Tibial nerve (tissue), 4 donors: ENCODE measurements around the gene ZNF454. TPM values are rescaled to one million over a fixed set of nuclear protein-coding genes. Genes with fewer than 3 reads are reported as not detected.

ENCODE experiments used
- DNase-seq, 2 donors: peaks; one replicate each; pipeline ENCODE4 v3.0.0-alpha.2; 2019; ENCODE audit warnings: low spot score in 2 of 2
- H3K27ac ChIP-seq, 4 donors: fragments of 200-600 bp; sonication (generic) in 3 of 4; one replicate each; pipeline ENCODE4 v1.5.1; 2017 to 2019; ENCODE audit warnings: mild to moderate bottlenecking in 1 of 4
- H3K27me3 ChIP-seq, 2 donors: fragments of 200-600 bp; sonication (generic) in 1 of 2; one replicate each; pipeline versions ENCODE4 v1.5.1 to v1.6.0; 2017 to 2019
- H3K36me3 ChIP-seq, 3 donors: fragments of 200-600 bp; sonication (generic); one replicate each; pipeline ENCODE4 v1.5.1; 2018 to 2019
- H3K4me1 ChIP-seq, 4 donors: fragments of 200-600 bp; sonication (generic) in 3 of 4; one replicate each; pipeline ENCODE4 v1.5.1; 2017 to 2019
- H3K4me3 ChIP-seq, 4 donors: fragments of 200-600 bp; sonication (generic) in 3 of 4; one replicate each; pipeline ENCODE4 v1.5.1; 2017 to 2019; ENCODE audit warnings: mild to moderate bottlenecking in 1 of 4, moderate library complexity in 1 of 4
- H3K9me3 ChIP-seq, 4 donors: fragments of 200-600 bp; sonication (generic) in 3 of 4; one replicate each; pipeline ENCODE4 v1.5.1; 2017 to 2019
- EP300 ChIP-seq, 2 donors: sonication (generic); formaldehyde crosslinking; IDR thresholded peaks; one replicate each; pipeline ENCODE4 v1.6.1; 2017; ENCODE audit warnings: antibody characterized with exemption in 2 of 2, mild to moderate bottlenecking in 1 of 2
- POLR2A ChIP-seq, 2 donors: fragments of 450-650 bp; IDR thresholded peaks; one replicate each; pipeline ENCODE4 v1.6.1; 2017; ENCODE audit warnings: antibody characterized with exemption in 2 of 2, mild to moderate bottlenecking in 2 of 2, moderate library complexity in 2 of 2
- WGBS, 2 donors: methylation state at CpG; one replicate each; pipeline ENCODE4 v1.1.5; 2018; 5-methylcytosine and 5-hydroxymethylcytosine counted together
- total RNA-seq, 4 donors: library from RNA; depleted of rRNA; stranded (reverse); fragments of >200 nt; gene quantifications; one replicate each; pipeline ENCODE4 v1.1.0, GENCODE V29; 2016
- TF ChIP-seq, protein P1 (sequence below), 5 experiments: fragments of 200-600 bp in 3 of 5; fragments of 450-650 bp in 2 of 5; sonication (generic) in 3 of 5; IDR thresholded peaks; one replicate each; pipeline ENCODE4 v1.5.1; 2016 to 2019; ENCODE audit warnings: antibody characterized with exemption in 5 of 5, mild to moderate bottlenecking in 3 of 5, moderate library complexity in 2 of 5

The ZNF454 gene
- total RNA-seq, 4 donors from 2014 or later: 3.1 to 7.5 (median 4.9) TPM

DNA sequence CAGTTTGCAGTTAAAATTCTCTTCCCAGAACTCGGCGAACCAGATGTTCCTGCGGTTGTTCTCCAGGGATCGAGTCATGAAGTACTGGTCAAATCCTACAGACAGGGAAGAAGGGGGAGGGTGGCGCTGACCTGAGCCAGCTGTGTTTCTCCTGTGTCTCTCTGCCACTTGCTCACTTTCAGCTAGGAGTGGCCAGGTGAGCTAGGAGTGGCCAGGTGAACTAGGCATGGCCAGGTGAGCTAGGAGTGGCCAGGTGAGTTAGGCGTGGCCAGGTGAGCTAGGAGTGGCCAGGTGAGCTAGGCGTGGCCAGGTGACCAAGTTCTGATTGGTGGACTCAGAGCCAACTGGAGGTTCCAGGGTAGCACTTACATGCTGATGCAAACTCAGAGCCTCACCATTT, 48.3 kb downstream of the ZNF454 start:
- Histone ChIP-seq H3K9me3 (peaks cover 0 to 98% (median 14%) of the 10 kb centered on the region in 4 donors), H3K4me1 (no peaks in the 10 kb centered on the region), H3K27ac (no peak overlapping the region), H3K36me3 (peaks cover 0 to 34% (median 0%) of the 10 kb centered on the region in 3 donors), H3K27me3 (peaks cover 0 to 5% of the 10 kb centered on the region in 2 donors), H3K4me3 (no peak overlapping the region)
- 91 to 94% methylated on average over 7 of the region's 7 CpGs for WGBS, 2 donors
- TF ChIP-seq POLR2A (IDR thresholded peaks at IDR 0.05) (no peak), EP300 (IDR thresholded peaks at IDR 0.05) (no peak)
- TF ChIP-seq, protein P1, sequence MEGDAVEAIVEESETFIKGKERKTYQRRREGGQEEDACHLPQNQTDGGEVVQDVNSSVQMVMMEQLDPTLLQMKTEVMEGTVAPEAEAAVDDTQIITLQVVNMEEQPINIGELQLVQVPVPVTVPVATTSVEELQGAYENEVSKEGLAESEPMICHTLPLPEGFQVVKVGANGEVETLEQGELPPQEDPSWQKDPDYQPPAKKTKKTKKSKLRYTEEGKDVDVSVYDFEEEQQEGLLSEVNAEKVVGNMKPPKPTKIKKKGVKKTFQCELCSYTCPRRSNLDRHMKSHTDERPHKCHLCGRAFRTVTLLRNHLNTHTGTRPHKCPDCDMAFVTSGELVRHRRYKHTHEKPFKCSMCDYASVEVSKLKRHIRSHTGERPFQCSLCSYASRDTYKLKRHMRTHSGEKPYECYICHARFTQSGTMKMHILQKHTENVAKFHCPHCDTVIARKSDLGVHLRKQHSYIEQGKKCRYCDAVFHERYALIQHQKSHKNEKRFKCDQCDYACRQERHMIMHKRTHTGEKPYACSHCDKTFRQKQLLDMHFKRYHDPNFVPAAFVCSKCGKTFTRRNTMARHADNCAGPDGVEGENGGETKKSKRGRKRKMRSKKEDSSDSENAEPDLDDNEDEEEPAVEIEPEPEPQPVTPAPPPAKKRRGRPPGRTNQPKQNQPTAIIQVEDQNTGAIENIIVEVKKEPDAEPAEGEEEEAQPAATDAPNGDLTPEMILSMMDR (IDR thresholded peaks at IDR 0.05): no peak
- no peak for DNase-seq

DNA sequence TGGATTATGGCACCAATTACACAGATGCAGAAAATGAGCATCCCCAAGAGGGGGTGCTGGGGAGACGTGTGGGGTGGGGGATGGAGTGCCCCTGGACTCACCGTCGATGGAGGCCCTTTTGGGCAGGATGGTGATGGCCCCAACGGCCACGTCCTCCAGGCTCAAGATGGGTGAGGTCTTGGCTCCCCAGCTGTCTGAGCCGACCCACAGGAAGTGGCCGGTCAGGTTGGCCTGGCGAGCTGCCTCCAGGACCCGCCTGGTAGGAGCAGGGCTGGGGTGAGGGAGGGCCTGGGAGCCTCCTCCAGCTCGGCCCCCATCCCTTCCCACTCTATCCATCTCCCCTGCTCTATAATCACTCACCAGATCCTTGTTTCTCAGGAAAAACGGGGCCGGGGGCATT, 49.5 kb downstream of the ZNF454 start:
- TF ChIP-seq POLR2A (IDR thresholded peaks at IDR 0.05): no peak
- TF ChIP-seq, protein P1 (IDR thresholded peaks at IDR 0.05): no peak
- no peak for TF ChIP-seq EP300 (IDR thresholded peaks at IDR 0.05)
- Histone ChIP-seq H3K9me3 (peaks cover 0 to 99% (median 10%) of the 10 kb centered on the region in 4 donors), H3K27me3 (peaks cover 0 to 12% of the 10 kb centered on the region in 2 donors), H3K36me3 (peaks cover 0 to 34% (median 0%) of the 10 kb centered on the region in 3 donors), H3K4me3 (no peak overlapping the region), H3K27ac (no peak overlapping the region), H3K4me1 (peaks cover 0 to 6% (median 0%) of the 10 kb centered on the region in 4 donors)
- DNase-seq: no peak
- 88 to 90% methylated on average over 9 to 12 of the region's 12 CpGs for WGBS, 2 donors

DNA sequence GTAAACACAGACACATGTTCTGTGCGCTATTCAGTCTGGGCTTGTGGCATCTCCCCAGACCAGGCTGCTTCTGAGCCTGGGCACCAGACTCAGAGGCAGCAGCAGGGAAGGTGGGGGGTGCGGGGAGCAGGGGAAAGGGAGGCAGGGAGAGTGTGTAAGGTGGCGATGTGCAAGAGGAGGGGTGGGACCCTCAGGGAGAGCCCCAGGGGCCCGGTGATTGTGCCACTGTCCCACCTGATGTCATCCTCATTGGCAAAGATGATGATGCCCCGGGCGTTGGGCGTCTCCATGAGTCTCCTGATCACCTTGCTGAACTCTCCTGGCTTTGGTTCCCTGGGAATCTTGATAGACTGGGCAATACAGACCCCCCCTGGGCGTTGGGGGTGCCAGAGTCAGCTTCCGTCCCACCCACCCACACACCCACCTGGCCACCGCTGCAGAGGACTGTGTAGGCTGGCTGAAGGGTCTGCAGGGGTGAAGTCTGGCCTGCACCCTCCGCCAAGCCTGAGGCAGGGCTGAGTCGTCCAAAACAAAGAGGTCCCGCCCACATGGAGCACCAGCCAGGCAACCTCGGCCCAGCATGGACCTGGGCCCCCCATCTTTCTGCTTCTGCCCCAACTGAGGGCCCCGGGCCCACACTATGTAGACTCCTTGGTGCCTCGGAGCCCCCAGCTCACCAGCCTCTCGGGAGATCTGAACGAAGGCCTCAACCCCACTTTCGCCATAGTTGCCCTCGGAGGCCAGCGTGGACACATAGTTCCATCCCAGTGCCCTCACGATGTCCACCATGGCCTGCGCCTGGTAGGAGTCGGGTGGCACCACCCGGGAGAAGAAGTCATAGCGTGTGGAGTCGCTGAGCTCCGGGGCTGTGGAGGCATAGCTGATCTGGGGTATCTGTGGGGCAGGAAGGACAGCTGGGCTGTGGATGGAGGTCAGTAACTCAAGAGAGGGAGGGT, 50.5 kb downstream of the ZNF454 start:
- TF ChIP-seq EP300 (IDR thresholded peaks at IDR 0.05) (no peak), POLR2A (IDR thresholded peaks at IDR 0.05) (no peak)
- TF ChIP-seq, protein P1 (IDR thresholded peaks at IDR 0.05): no peak
- 88 to 89% methylated on average over 24 to 26 of the region's 28 CpGs for WGBS, 2 donors
- Histone ChIP-seq H3K27ac (no peak overlapping the region), H3K4me1 (peaks cover 0 to 6% (median 0%) of the 10 kb centered on the region in 4 donors), H3K27me3 (peaks cover 0 to 22% of the 10 kb centered on the region in 2 donors), H3K9me3 (peaks cover 0 to 97% (median 8%) of the 10 kb centered on the region in 4 donors), H3K36me3 (peaks cover 0 to 26% (median 0%) of the 10 kb centered on the region in 3 donors), H3K4me3 (no peak overlapping the region)
- no peak for DNase-seq

DNA sequence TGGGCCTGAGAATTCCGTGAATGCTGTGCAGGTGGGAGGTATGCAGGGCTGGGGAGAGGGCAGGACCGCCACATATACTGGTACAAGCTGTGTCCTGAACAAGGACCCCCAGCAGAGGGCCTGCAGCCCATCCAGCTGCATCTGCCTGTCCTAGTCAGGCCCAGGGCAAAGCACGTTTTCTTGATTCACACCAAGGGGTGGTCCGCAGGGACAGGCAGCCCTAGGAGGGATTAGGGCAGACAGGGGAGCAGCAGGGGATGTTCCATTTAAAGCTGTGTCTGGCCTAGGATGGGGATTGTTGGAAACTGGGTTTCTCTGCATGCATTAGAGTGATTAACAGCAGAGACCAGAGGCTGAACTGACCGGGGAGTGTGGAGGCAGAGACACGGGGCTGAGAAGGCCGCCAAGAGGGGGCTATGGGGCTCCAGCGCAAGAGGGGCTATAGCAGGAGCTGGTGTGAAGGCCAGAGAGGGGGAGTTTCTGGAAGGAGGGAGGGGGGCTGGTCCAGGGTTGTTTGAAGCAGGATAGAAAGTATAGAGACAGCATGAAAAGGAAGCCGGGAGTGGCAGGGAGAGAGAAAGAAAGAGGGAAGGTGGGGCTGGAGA, 51.4 kb downstream of the ZNF454 start:
- Histone ChIP-seq H3K36me3 (peaks cover 0 to 20% (median 0%) of the 10 kb centered on the region in 3 donors), H3K27ac (no peak overlapping the region), H3K4me1 (peaks cover 0 to 6% (median 0%) of the 10 kb centered on the region in 4 donors), H3K9me3 (peaks cover 0 to 90% (median 4%) of the 10 kb centered on the region in 4 donors), H3K27me3 (peaks cover 0 to 25% of the 10 kb centered on the region in 2 donors), H3K4me3 (no peak overlapping the region)
- TF ChIP-seq EP300 (IDR thresholded peaks at IDR 0.05) (no peak), POLR2A (IDR thresholded peaks at IDR 0.05) (no peak)
- TF ChIP-seq, protein P1 (IDR thresholded peaks at IDR 0.05): no peak
- 50 to 53% methylated on average over 9 of the region's 9 CpGs for WGBS, 2 donors
- DNase-seq: no peak
